Medulla oblongata (tissue), 1 donor: ENCODE data around the gene CDC14A.
A peak's percentile ranks its signal among the peaks of the same experiment; 100 is the strongest.
"Not testable (repeated sequence)": the region's sequence is repeated elsewhere in the genome, so short reads cannot be mapped to it uniquely, and the experiment has no call there.

Source experiments
- DNase-seq: peaks from one replicate; pipeline ENCODE4 v3.0.0-alpha.2; 2015; ENCODE audit errors: extremely low spot score

CDC14A gene

DNA sequence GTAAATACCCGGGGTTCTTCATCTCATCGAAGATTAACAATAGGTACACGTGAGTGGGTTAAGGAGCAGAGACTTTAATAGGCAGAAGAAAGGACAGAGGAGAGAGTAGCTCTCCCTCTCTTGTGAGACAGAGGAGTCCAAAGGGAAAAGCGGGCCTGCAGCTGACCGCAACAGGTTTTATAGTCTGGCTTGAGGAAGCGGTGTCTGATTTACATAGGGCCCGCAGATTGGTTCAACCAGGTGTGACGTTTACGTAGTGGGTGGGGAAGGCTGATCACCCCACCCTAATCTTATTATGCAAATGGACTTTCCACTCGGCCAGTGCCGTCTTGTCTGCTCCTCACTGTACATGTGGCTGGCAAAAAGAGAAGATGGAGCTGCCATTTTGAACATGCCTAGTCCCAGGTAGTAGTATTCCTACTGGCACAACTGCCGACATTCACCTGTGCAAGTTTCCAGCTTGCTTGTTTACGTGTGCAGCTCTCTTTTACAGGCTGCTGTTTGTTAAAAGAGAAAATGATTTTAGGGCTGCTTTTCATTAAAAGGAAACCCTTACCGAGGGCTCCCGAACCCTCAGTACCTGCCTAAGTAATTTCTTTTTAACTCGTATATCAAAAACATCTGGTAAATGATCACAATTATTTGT lies 10.6 kb downstream of the CDC14A start:
- no peak for DNase-seq

DNA sequence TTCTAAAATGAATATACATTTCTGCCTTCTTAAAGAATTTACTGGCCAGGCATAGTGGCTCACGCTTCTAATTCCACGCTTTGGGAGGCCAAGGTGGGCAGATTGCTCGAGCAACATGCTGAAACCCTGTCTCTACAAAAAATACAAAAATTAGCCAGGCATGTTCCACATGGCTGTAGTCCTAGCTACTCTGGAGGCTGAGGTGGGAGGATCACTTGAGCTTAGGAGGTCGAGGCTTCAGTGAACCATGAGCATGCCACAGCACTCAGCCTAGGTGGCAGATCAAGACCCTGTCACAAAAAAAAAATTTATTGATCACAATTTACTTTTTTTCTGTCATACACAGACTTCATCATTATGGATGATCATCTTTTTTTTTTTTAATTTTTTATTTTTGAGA lies 11.5 kb downstream of the CDC14A start:
- no peak for DNase-seq

DNA sequence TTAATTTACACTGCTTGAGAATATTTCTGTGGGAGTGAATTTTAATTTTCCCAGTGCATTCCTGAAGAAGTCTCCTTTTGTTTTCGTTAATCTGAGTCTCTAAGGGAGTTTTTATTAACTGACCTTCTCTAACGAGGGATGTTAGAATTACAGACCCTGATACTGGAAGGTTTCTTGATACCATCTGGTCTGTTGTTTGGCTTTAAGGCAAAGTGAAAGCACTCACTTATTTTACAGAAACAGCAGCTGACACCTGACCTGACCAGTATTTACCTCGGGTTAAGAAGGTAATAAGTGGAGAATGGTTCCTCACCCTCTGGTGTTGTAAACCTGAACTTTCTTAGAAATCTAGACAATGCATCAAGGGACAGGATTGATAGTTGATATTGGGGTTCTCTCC lies 12.4 kb downstream of the CDC14A start:
- no peak for DNase-seq

DNA sequence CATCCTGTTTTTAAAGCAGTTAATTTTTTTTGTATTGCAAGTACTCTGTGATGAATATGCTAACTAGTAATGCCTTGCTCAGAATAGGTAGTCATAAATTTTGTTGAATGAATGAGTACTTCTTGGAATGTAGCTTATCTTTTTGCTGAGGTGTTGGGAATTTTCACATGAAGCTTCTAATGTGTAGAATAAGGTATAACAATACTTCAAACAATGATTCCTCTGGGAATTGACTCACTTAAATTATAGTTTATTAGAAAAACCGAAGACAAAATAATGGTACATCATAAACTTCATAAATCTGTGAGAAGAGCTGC lies 13.9 kb downstream of the CDC14A start:
- no peak for DNase-seq

DNA sequence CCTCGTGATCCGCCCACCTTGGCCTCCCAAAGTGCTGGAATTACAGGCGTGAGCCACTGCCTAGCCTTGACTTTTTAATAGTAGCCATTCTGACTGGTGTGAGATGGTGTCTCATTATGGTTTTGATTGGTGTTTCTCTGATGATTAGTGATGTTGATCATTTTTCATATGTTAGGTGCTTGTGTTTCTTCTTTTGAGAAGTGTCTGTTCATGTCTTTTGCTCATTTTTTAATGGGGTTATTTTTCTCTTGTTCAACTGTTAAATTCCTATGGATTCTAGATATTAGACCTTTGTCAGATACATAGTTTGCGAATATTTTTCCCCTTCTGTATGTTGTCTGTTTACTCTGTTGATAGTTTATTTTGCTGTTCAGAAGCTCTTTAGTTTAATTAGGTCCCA lies 17.0 kb downstream of the CDC14A start:
- not testable (repeated sequence) for DNase-seq

DNA sequence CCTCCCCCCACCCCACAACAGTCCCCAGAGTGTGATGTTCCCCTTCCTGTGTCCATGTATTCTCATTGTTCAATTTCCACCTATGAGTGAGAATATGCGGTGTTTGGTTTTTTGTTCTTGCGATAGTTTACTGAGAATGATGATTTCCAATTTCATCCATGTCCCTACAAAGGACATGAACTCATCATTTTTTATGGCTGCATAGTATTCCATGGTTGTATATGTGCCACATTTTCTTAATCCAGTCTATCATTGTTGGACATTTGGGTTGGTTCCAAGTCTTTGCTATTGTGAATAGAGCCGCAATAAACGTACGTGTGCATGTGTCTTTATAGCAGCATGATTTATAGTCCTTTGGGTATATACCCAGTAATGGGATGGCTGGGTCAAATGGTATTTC lies 21.6 kb downstream of the CDC14A start:
- DNase-seq = not testable (repeated sequence)

DNA sequence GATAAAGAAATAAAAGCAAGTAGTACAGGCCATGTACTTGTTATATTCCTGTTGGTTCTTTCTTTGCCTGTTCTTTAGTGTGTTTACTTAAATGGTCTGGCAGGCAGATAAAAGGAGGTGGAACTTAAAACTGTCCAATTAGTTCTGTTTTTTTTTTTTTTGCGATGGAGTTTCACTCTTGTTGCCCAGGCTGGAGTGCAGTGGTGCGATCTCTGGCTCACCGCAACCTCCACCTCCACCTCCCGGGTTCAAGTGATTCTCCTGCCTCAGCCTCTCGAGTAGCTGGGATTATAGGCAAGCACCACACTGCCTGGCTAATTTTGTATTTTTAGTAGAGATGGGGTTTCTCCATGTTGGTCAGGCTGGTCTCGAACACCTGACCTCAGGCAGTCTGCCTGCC lies 24.6 kb downstream of the CDC14A start:
- not testable (repeated sequence) for DNase-seq

DNA sequence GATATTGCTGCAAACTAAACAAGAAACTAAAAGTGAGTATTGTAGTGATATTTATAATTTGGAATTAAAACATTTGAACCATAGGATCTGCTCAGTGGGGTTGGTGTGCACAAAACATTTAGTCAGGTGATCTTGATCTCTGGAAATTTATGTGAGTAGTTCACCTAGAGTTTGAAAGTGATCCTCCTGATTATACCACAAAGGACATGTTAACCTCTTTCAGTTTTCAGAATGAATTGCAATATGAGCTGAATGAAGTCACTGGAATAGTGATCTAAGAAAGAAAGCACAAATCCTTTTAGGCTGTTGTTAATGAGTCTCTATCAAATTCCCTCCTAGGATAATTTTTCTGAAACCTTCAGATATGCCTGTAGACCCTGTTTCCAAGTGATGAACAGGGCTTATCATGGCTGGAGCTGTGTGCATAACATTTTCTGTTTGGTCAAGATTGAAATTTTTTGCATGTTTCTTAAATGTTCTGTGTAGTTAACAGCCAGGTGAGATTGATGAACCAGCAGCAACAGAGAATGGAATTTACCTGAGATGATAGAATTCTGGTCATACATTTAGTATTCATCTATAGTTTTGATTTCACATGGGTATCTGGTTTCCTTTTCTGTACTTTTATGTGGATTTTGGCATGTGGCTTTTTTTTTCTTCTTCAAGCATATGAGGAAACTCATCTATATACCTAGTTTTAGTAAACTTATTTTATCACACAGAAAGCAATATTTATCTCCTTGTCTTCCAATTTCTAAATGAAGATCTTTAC lies 25.5 kb downstream of the CDC14A start:
- DNase-seq = no peak

DNA sequence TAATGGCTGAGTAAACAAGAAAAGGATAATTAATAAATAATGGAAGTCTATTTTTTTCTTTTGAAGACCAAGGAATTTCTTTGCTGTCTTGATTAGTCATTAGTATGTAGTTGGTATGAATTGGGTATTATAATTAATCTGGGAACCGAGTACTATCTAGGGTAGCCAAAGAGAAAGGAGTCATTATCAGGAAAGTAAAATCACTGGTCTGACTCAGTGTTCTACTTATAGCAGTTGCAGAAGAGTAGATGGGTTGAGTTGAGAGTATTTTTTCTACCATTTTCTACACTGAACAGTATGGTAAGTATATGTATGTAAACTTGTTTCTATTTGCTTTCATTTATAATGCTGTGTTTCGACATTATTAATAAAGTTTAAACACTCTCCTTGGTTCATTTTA lies 26.6 kb downstream of the CDC14A start:
- DNase-seq = no peak

DNA sequence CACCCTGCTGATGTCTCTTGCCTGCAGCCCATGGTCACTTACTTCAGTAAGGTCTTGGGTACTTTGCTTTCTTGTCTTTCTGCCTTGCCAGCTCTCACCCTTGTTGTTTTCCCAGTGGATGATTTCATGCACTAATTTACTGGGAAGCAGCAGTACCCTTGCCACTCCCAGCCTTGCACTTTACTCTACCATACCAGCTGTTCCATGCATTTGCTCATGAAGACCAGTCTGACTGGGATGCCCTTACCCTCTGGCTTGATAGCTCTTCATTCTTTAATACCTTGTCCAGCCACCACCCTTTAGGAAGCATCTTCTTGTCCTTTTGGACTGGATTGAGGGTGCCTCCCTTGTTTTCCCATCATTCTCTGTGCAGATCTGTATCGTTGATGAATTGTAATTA lies 28.3 kb downstream of the CDC14A start:
- DNase-seq = no peak

DNA sequence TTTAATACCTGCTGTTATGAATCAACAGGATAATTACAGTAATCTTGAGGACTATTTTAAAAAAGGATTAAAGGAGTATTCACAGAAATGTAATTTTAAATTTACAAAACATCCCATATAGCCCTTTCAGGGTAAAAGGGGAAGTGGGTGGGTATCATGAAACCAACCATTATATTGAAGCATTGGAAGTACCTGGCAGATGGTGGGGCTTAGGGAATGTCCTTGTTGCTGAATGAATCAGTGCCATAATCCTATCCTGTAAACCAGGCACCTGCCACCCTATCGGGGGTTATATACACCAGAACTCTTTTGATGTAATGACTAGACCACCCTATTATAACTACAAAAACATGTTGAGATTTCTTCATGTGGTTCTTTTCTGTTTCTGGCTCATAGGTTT lies 30.4 kb downstream of the CDC14A start:
- no peak for DNase-seq

DNA sequence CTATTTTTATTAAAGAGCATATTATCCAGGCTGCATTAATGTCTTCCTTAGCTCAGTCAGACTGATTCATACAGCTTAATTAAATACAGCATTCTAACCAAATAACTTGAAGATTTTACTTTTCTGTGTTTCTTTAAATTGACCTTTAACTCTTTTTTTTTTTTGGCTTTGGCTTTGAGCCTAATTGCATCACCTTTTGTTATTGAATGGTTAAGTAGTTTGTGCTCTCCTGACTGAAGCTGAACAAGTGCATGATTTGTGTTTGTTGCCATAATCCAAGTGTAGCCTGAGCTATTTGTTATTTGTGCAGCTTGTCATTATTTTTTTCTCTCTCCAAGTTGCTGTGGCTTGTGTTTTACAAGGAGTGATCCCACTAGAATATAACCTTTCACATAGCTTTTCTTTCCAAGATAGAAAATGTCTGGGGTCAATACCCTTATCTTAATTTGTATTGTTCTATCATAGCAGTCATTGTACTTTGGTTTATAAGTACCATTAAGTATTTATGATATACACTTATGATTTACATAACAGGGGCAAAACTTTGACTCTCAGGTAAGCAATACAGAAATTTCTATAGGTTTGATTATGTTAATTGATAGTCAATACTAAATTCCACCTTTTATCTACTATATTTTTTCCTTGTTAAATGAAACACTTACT lies 31.6 kb downstream of the CDC14A start:
- no peak for DNase-seq

DNA sequence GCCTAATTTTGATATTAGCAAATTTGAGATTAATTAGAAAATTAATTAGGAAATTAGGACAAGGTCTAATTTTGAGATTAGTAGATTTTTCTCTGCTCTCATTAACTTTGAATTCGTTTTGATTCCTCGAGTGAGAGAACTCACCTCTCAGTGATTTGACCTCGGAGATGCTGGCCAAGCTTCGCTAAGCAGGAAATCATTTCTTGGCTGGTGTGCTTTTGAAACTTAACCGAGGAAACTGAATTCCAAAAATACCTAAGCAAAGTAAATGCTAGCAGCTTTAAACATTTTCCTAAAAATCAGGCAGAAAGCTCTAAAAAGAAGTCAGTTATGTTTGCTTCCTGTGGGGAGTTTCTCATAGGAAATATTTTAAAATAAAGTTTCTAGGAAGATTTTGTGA lies 34.9 kb downstream of the CDC14A start:
- DNase-seq = no peak

DNA sequence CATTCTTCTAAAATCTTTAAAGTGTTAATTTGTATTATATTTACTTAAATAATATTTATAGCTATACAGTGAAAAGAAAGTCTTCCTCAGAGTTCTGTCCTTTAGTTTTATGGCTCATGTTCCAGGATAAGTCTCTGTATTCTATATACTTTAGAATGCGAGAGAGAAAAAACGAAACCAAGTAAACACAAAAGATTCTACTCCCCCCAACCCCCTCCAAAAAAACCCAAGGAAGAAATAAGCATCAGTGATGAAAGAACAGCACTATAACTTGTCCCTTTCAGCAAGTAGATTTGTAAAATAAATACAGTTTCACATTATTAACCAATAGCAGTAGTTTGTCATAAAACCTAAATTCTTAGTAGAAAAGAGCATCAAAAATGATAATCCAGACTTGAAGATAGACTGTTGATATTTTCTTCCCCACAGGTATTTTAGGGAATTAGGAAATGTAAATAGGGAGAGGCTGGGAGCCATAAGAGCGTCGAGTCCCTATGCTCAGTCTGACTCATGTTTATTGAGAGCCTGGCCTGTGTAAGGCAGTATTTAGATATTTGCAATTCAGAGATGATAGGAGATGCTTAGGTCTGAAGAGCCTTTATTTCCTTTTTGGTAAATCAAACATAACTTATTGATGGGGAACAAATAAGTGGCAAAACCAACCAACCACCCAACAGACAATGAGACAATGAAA lies 35.5 kb downstream of the CDC14A start:
- no peak for DNase-seq

DNA sequence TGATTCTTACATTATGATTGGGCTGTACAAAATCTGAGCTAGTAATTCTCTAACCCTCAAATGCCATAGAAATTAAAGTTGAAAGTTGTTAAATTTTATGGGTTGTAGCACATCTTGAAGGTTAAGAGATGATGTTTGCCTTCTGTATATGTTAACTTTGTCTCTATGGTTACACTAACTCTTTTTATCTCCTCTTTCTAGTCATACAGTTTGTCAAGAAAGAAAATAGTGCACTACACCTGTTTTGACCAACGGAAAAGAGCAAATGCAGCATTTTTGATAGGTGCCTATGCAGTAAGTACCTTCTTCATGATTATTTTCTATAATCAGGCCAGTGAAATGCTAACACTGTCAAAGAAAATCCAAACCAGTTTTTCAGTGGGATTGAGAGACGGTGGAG lies 38.2 kb downstream of the CDC14A start:
- DNase-seq = no peak

DNA sequence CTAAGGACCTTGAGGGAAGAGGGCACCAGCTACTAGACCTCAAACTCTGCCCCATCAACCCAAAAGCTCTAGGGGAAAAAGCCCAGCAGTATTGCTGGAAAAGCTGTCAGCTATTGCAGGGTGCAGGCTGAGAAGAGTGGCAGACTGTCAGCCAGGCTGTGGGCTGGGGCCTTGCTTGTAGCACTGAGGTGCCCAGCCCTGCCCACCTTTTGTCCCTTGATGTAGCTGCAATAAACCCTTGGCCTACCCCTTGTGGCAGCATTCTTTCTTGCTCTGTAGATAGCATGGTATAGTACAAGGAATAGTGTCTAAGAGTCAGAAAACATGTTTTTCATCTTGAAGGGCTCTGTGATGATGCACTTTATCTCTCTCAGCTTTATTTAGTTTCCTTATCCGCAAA lies 39.4 kb downstream of the CDC14A start:
- DNase-seq = no peak

DNA sequence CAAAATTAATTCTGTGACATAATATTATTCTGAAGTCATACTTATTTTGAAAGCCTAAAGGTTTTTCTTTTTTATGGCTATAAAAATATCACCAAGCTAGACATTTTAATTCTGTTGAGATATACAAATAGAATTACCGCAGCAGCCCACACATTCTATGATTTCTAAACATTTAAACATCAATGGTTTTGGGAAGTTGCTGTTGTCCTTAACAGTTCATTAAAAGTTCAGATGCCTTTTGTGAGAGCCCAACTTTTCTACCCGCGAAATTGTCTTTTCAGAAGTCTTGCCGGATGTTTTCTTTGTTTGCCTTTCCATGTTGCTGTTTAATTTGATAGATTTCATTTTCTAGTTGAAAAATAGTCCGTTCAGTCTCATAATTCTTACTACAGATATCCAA lies 40.5 kb downstream of the CDC14A start:
- no peak for DNase-seq

DNA sequence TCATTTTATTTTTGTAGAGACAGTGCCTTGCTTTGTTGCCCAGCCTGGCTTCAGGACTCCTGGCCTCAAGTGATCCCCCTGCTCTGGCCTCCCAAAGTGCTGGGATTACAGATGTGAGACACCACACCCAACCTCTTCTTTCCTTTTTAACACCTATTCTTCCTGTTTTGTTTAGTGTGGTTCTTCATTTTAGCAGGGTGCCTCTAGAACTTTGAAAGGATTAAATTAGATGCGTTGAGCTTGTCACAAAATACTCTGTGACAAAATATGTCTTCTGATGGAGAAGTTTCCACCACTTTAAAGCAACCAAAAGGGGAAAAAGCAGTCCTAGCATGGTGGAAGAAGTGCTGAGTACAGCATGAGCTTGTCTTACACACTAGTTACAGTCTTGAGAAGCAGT lies 42.0 kb downstream of the CDC14A start:
- no peak for DNase-seq

DNA sequence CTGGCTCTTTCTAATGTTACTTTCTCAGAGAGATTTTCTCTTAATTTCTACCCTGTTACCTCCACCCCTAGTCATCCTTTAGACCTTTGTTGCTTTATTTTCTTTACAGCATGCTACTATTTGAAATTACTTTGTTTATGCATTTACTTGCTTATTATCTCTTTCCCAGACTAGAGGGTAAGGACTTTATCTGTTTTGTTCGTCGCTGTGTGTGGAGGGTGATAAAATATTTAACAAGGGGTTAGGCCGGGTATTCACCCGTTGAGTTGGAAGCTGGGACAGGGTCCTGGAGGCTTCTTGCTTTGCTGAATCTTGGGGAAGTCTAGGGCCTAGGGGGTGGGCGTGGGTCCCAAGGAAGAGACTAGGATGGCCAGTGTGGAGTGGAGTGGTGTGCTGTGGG lies 43.6 kb downstream of the CDC14A start:
- no peak for DNase-seq

DNA sequence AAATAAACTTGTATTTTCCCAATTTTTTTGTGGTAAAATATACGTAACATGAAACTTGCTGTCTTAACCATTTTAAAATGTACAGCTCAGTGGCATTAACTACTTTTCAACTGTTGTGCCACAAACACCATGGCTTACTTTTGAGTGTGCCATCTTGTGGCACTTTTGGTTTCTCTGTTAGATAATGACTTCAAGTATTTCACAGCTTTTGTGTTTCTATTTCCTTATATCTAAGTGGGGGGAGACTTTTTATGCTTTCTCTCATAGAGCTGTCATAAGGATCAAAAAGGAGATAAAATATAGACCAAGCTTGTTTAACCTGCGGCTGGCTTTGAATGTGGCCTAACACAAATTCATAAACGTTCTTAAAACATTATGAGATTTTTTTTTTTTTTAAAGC lies 44.3 kb downstream of the CDC14A start:
- DNase-seq = no peak

DNA sequence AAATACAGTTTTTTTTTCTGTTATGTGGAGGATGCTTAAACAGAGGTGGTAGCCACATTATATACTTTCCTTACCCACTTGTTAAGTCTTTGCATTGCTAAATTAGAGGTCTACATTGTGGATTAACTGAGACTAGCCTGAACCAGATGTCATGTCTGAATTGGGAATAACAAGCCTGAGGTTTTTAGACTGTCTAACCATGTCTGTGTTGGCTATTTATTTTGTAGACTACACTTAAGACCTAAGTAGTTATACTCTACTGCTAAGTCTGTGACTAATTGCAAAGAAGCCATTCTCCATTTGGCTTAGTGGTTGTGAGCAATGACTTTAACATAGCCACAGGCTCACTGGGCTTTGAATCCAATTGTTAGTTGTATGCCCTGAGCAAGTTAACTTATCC lies 45.4 kb downstream of the CDC14A start:
- DNase-seq = no peak

DNA sequence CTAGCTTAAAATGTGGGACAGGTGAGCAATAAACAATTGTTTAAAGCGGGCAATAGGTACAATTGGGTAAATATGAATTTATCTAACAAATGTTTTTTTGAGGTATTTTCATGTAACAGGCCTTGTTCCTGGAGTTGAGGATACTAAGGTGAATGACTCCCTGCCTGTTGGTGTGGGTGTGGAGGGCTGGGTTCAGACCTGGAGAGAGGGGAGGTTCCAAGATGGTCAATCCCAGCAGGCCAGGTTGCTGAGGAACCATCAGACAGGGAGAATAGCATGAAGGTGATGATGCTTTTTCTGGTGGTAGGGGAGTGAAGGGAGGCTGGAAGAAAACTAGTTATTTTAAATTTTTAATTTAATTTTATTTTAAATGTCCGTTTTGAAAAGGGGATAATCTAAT lies 46.3 kb downstream of the CDC14A start:
- no peak for DNase-seq

DNA sequence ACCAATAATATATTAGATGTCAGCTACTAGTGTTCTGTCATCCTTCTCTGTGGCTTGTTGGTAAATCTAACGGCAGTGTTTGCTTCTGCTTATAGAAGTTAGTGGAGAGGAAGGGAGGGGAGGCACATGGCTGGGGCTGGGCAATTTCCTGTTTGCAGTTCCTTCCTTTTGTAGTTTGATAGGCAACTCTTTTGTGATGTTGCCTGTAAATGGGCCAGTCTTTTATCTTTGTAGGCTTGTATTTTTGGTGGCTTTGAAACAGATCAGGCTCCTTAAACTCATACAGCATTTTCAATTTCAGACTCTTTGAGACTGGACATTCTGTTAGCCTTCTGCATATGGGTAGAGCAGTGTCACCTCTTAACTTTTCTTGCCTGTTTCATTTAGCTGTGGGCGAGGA lies 48.1 kb downstream of the CDC14A start:
- peak; percentile 57 for DNase-seq
